AG04449 (cell line): ENCODE measurements around the gene WDR74.

Source experiments
- CTCF ChIA-PET: fragments of 350-600 bp; formaldehyde crosslinking; extraction: SDS; loops from one replicate; lab custom pipeline; 2021; ENCODE audit warnings: antibody characterized with exemption; lab: Yijun Ruan, JAX
- POLR2A ChIA-PET: fragments of 400-600, 350-600 bp; formaldehyde crosslinking; extraction: SDS; loops from one replicate; lab custom pipeline; 2020; ENCODE audit warnings: antibody characterized with exemption, inconsistent platforms; lab: Yijun Ruan, JAX
- DNase-seq: peaks from one replicate; pipeline ENCODE4 v3.0.0-alpha.2; 2010; ENCODE audit warnings: low read depth, low spot score
- H3K4me3 ChIP-seq: 2 replicates; pipeline ENCODE4 v1.5.1; 2011; ENCODE audit warnings: low read depth, mild to moderate bottlenecking, control low read depth, low read length
- CTCF ChIP-seq: IDR thresholded peaks from one replicate; pipeline ENCODE4 v1.5.1; 2011; ENCODE audit warnings: mild to moderate bottlenecking, moderate library complexity, low read length, control low read depth, inconsistent platforms; ENCODE audit not compliant: insufficient read depth; ENCODE audit errors: missing control alignments

WDR74 gene

DNA sequence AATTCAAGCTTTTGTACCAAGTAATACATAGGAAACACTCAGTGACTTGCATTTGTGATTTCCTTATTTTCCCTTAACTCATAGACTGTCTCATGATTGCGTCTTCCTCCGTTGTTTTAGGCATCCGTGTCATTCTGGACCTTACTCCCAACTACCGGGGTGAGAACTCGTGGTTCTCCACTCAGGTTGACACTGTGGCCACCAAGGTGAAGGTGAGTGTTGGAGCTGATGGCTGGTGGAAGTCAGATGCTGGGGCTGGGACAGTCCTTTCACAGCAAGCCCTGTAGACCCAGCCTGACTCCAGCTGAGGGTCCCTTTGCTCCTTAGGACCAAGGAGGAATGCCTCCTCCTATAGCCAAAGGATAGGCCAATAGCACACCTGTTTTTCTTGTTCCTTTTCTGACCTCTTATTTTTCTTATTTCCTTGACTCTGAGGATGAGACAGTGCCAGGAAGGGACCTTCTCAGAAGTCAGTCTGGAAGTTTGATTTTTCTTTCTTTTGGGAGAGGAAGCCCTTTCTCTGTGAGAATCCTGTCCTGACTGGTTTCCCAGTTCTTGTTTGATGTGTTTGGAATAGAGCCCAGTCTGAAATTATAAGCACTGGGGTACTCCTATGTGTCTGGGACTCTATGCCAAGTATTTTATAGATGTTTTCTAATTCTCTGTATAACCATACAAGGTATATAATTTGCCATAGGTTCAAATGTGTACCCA lies 43.6 kb upstream of the WDR74 start:
- ChIA-PET CTCF (interaction anchor here (1.6 kb wide), 1 partner anchor 22 kb away, joined by 3 read pairs; no protein-coding TSS in a partner anchor), POLR2A (interaction anchor here (0.7 to 4.3 kb wide), 4 partner anchors 8 to 42 kb away, joined by 4 to 42 read pairs (median 18); no protein-coding TSS in a partner anchor)
- peak overlapping the region; percentile 100 for H3K4me3 ChIP-seq
- DNase-seq: no peak
- no peak for TF ChIP-seq CTCF

GRCh38 chr11:62882431-62882749 lies 43.0 kb upstream of the WDR74 start:
- no peak for DNase-seq
- CTCF ChIA-PET: interaction anchor here (1.6 kb wide), 1 partner anchor 21 kb away, joined by 3 read pairs; no protein-coding TSS in a partner anchor
- peak overlapping the region; percentile 100 for H3K4me3 ChIP-seq
- POLR2A ChIA-PET: interaction anchor here (0.7 to 4.3 kb wide), 4 partner anchors 8 to 41 kb away, joined by 4 to 42 read pairs (median 18); no protein-coding TSS in a partner anchor
- TF ChIP-seq CTCF: no peak

DNA sequence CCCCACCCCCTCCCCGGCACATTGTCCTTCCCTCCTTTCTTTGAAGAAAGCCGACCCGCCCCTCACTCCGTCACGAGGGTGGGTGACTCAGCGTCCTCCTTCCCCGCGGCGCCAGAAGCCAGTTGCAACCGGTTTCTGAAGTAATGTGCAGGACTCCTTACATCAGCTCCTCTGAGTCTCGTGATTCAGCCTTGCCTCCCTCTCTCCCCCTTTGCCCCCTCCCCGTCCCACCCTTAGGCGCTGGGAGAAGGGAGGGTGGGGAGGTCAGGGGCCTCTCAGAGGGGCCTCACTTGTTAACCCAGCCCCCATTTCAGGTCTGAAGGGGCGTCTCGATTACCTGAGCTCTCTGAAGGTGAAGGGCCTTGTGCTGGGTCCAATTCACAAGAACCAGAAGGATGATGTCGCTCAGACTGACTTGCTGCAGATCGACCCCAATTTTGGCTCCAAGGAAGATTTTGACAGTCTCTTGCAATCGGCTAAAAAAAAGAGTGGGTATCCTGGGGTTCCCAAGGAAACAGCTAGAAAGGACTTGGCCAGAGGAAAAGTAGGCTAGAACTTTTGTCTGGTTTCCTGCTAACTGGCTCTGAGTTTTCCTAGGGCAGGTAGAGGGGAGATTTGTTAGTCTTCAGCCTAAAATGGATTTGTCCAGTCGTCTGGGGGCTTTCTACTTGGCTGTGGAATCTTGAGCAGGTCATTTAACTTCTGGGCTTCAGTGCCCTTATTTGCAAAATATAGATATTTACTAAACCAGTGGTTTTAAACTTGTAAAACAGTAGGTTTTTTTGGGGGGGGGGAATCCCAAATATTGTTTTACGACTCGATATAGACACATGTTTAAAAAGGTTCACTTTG lies 42.4 kb upstream of the WDR74 start:
- TF ChIP-seq CTCF: no peak
- DNase-seq: peak; percentile 87
- CTCF ChIA-PET: interaction anchor here (0.9 to 2.1 kb wide), 8 partner anchors 8 to 321 kb away, joined by 3 to 11 read pairs (median 4); no protein-coding TSS in a partner anchor

DNA sequence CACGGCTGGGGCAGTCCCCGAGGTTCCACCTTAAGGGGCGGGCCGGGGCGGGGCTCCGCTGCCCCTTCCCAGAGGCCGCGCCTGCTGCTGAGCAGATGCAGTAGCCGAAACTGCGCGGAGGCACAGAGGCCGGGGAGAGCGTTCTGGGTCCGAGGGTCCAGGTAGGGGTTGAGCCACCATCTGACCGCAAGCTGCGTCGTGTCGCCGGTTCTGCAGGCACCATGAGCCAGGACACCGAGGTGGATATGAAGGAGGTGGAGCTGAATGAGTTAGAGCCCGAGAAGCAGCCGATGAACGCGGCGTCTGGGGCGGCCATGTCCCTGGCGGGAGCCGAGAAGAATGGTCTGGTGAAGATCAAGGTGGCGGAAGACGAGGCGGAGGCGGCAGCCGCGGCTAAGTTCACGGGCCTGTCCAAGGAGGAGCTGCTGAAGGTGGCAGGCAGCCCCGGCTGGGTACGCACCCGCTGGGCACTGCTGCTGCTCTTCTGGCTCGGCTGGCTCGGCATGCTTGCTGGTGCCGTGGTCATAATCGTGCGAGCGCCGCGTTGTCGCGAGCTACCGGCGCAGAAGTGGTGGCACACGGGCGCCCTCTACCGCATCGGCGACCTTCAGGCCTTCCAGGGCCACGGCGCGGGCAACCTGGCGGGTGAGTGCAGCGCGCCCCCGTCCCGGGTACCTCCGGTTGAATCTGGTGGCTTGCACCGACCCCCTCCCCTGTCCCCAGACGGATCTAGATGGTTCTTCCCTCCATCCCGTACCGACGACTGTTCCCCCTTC lies 41.6 kb upstream of the WDR74 start, which contains the start of gene SLC3A2:
Gene SLC3A2, plus strand, starts transcription at position 94 of the 776 bp plus-strand sequence. Its CDS starts 128 bp downstream, at position 222.
- no peak for DNase-seq
- ChIA-PET POLR2A (interaction anchor here (0.6 to 4.3 kb wide), 9 partner anchors 9 to 290 kb away, joined by 3 to 42 read pairs (median 5); partner anchors contain the start of genes TMEM179B and TUT1), CTCF (interaction anchor here (0.7 to 2.1 kb wide), 10 partner anchors 9 to 321 kb away, joined by 3 to 11 read pairs (median 4); no protein-coding TSS in a partner anchor)
- peak; percentile 86 for TF ChIP-seq CTCF
- H3K4me3 ChIP-seq: peak within 1 kb of the TSS; percentile 100

More for the DNA sequence above, 42.4 kb upstream of the WDR74 start:
- POLR2A ChIA-PET: interaction anchor here (0.6 to 4.3 kb wide), 8 partner anchors 9 to 291 kb away, joined by 3 to 42 read pairs (median 4); partner anchors contain the start of genes TMEM179B and TUT1
- peak overlapping the region; percentile 100 for H3K4me3 ChIP-seq

DNA sequence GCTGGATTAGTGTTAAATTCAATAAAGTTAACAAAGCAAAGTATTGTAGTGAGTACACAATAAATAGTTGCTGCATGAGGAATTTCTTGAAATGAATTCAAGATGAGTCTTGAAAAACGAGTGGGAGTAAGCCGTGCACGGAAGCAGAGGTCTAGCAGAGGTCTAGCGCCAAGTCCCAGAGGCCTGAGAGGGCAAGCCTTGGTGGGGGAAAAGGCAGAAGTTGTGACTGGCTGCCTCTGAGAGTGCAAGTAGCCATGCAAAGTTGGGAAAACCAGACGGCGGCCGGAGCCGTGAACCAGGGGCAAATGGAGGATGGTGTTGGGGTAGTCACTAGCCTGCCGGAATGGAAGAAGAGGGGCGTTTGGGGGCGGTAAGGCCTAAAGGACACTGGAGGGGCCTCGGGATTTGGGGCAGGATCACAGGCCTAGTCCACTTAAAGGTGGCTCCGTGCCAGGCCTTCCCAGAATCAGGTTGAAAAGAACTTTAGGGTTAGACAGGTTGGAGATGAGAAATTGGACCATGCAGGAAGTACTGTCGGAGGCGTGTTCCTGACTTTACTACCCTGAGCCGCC lies 40.9 kb upstream of the WDR74 start:
- CTCF ChIA-PET: interaction anchor here (0.8 to 2.1 kb wide), 7 partner anchors 9 to 94 kb away, joined by 3 to 11 read pairs (median 5); no protein-coding TSS in a partner anchor
- POLR2A ChIA-PET: interaction anchor here (0.6 to 4.3 kb wide), 5 partner anchors 9 to 39 kb away, joined by 3 to 42 read pairs (median 5); no protein-coding TSS in a partner anchor
- DNase-seq: no peak
- TF ChIP-seq CTCF: no peak
- H3K4me3 ChIP-seq: peak overlapping the region; percentile 100
